LNCAP (cell line): ENCODE data around the gene JUND.

Experiments used
- TF ChIP-seq, protein P1 (sequence below): fragments of 450-650 bp; IDR thresholded peaks from 2 replicates; pipeline ENCODE4 v1.5.1; 2017; ENCODE audit warnings: mild to moderate bottlenecking

Gene JUND

GRCh38 chr19:18265582-18265981 is 15.8 kb downstream of the JUND start:
- TF ChIP-seq, protein P1, sequence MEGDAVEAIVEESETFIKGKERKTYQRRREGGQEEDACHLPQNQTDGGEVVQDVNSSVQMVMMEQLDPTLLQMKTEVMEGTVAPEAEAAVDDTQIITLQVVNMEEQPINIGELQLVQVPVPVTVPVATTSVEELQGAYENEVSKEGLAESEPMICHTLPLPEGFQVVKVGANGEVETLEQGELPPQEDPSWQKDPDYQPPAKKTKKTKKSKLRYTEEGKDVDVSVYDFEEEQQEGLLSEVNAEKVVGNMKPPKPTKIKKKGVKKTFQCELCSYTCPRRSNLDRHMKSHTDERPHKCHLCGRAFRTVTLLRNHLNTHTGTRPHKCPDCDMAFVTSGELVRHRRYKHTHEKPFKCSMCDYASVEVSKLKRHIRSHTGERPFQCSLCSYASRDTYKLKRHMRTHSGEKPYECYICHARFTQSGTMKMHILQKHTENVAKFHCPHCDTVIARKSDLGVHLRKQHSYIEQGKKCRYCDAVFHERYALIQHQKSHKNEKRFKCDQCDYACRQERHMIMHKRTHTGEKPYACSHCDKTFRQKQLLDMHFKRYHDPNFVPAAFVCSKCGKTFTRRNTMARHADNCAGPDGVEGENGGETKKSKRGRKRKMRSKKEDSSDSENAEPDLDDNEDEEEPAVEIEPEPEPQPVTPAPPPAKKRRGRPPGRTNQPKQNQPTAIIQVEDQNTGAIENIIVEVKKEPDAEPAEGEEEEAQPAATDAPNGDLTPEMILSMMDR: no peak

DNA sequence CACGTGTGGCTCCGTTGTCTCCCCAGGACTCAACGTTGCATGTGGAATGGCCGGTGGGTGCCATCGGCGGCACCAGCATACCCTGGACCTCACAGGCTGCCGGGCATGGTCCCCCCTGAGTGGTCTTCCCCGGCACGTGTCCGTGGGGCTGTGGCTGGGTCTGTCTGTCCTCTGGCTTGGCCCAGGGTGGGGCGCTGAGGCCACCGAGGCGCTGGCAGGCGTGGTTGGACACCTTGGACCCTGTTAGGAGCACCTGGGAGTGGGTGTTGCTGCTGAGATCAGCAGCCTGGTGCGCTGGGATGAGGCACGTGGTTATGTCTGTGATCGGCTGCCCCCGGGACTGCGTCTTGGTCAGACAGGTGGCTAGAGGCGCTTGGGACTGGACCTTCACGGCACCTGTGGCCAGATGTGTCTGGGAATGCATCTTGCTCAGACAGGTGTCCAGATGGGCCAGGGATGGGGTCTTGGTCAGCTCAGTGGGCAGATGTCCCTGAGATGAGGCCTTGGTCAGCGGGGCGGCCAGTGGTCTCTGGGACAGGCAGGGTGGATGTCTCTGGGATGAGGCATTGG is 16.4 kb downstream of the JUND start:
- TF ChIP-seq, protein P1: no peak

GRCh38 chr19:18264137-18264854 is 17.1 kb downstream of the JUND start:
- TF ChIP-seq, protein P1: no peak

DNA sequence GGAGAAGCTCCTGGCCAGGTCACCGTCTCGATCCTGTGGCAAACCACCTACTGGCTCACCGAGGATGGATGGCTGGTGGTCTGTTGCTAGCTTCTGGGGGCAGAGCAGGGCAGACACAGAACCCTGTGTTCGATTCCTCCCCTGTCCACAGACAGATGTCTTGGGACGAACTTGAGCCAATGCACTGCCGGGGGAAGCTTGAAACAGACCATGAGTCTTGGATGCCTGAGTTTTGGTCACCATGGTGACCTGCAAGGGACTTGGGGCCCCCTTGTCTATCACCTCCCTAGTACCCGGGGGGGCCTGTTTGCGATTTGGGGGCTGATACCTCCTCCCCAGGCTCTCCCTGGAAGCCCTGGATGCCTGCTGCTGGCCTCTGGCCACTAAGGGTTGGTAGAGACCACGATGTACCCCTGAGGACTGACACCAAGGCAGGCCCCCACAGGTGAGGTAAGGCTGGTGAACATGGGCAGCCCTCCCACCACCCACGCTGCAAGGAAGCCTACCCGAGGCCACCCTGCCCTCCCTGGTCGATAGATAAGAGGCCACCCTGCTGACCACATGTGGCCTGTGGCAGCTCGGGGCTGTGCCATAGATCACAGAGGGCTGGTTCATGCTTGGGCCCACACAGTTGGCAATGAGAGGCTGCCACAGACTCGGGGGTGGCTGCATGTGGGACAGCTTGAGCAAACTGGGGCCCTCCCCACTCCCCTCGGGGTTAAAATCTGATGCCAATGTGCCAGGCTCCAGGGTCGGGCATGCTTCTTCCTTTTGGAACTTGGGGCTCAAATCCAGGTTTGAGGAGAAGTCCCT is 17.9 kb downstream of the JUND start:
- TF ChIP-seq, protein P1: no peak

DNA sequence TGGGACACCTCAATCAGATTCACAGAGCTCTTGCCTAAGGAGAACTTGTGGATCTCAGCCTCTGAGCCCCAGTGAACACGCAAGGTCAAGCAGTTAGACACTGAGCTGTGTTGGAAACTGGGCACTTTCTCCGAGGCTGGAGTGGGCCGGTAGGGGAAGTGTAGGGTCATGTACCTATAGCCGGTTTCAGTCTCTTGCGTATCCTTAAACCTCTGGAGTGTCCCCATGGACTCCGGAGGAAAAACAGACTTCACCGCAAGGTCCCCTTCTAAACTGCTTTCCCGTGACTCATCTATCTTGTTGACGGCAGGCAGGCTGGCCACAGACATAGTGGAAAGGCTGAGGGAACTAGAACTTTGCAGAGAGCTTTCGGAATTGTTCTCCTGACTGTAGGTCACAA is 18.5 kb downstream of the JUND start:
- TF ChIP-seq, protein P1: no peak

DNA sequence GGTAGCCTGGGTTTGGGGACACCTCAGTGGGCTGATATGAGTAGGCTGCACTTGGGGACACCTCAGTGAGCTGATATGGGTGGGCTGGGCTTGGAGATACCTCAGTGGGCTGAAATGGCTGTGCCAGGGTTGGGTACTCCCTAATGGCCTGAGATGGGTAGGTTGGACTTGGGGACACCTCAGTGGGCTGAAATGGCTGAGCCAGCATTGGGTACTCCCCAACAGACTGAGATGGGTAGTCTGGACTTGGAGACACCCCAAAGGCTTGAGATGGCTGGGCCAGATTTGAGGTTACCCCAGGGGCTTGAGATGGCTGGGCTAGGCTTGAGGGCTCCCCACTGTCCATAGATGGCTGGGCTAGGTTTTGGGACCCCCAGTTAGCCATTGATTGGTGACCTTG is 19.3 kb downstream of the JUND start:
- TF ChIP-seq, protein P1: no peak

DNA sequence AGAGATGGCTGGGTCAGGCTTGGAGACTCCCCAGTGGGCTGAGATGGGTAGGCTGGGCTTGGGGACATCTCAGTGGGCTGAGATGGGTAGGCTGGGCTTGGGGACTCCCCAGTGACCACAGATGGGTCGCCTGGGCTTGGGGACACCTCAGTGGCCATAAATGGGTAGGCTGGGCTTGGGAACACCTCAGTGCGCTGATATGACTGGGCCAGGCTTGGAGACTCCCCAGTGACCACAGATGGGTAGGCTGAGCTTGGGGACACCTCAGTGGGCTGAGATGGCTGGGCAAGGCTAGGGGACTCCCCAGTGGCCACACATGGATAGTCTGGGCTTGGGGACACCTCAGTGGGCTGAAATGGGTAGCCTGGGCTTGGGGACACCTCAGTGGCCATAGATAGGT is 19.9 kb downstream of the JUND start:
- TF ChIP-seq, protein P1: no peak
